PC-9 (cell line): ENCODE data around the gene PAK6. TPM values are rescaled to one million over a fixed set of nuclear protein-coding genes. Genes with fewer than 3 reads are reported as not detected.

Experiments
- BruUV-seq: library from RNA; stranded (reverse); fragments of 400-500 nt; replicated peaks from 2 replicates; lab custom pipeline; 2021; lab: Mats Ljungman, UMichigan
- CTCF ChIA-PET: fragments of 300-600 bp; sonication (Branson Sonifier 250); formaldehyde crosslinking; loops from one replicate; lab custom pipeline; 2022; ENCODE audit warnings: antibody characterized with exemption; lab: Charles Lee
- POLR2A ChIA-PET: fragments of 300-600 bp; sonication (Branson Sonifier 250); formaldehyde crosslinking; loops from one replicate; lab custom pipeline; 2022; ENCODE audit warnings: antibody characterized with exemption; ENCODE audit not compliant: unreplicated experiment; lab: Charles Lee
- DNase-seq, 2 experiments: peaks; one replicate each; pipeline versions ENCODE4 v3.0.0 to v3.0.0-alpha.2; 2015 to 2022; ENCODE audit warnings: mixed read lengths in 1 of 2
- H2AFZ ChIP-seq: fragments of 200-600 bp; sonication (generic); 2 replicates; pipeline ENCODE4 v1.8.1; 2017; ENCODE audit warnings: antibody characterized with exemption
- H3F3A ChIP-seq: fragments of 200-600 bp; sonication (generic); 2 replicates; pipeline ENCODE4 v1.8.1; 2017; ENCODE audit warnings: antibody characterized with exemption, mild to moderate bottlenecking, low read depth; ENCODE audit not compliant: insufficient read depth
- H3K27ac ChIP-seq: fragments of 200-600 bp; sonication (generic); 2 replicates; pipeline ENCODE4 v1.6.1; 2016; ENCODE audit warnings: mixed run types
- H3K27me3 ChIP-seq: fragments of 200-600 bp; sonication (generic); 2 replicates; pipeline ENCODE4 v1.6.1; 2016; ENCODE audit warnings: low read depth, mixed run types; ENCODE audit not compliant: insufficient read depth
- H3K36me3 ChIP-seq: fragments of 200-600 bp; sonication (generic); 2 replicates; pipeline ENCODE4 v1.6.1; 2016; ENCODE audit warnings: low read depth, mixed run types
- H3K4me1 ChIP-seq: fragments of 200-600 bp; sonication (generic); replicated peaks from 2 replicates; pipeline ENCODE4 v1.6.1; 2016; ENCODE audit warnings: mixed run types; ENCODE audit not compliant: insufficient read depth
- H3K4me2 ChIP-seq: fragments of 200-600 bp; sonication (generic); 2 replicates; pipeline ENCODE4 v1.6.1; 2017; ENCODE audit warnings: mixed run types
- H3K4me3 ChIP-seq: fragments of 200-600 bp; sonication (generic); 2 replicates; pipeline ENCODE4 v1.6.1; 2016; ENCODE audit warnings: mixed run types
- H3K79me2 ChIP-seq: fragments of 200-600 bp; sonication (generic); 2 replicates; pipeline ENCODE4 v1.6.1; 2017; ENCODE audit warnings: low read depth, mixed run types
- H3K9me2 ChIP-seq: fragments of 200-600 bp; sonication (generic); 2 replicates; pipeline ENCODE4 v1.8.1; 2017; ENCODE audit warnings: mild to moderate bottlenecking; ENCODE audit not compliant: insufficient read depth
- H3K9me3 ChIP-seq: fragments of 200-600 bp; sonication (generic); 2 replicates; pipeline ENCODE4 v1.8.1; 2016; ENCODE audit warnings: low read depth; ENCODE audit not compliant: insufficient read depth
- H4K20me1 ChIP-seq: fragments of 200-600 bp; sonication (generic); 2 replicates; pipeline ENCODE4 v1.8.1; 2017; ENCODE audit not compliant: insufficient read depth
- CTCF ChIP-seq: fragments of 200-600 bp; sonication (generic); conservative IDR thresholded peaks from 2 replicates; pipeline ENCODE4 v1.6.1; 2017; ENCODE audit warnings: mixed run types, antibody characterized with exemption, mild to moderate bottlenecking, moderate library complexity
- EZH2 ChIP-seq: fragments of 200-600 bp; sonication (generic); IDR thresholded peaks from 2 replicates; pipeline ENCODE4 v1.8.0; 2017; ENCODE audit warnings: antibody characterized with exemption, low read depth
- intact Hi-C: fragments of 100-400 bp; cut with micrococcal nuclease; formaldehyde crosslinking; loops from one replicate; pipeline ENCODE4 v1.10.0; 2022; ENCODE audit not compliant: unreplicated experiment
- total RNA-seq: library from RNA; stranded (reverse); gene quantifications from 2 replicates; pipeline ENCODE4 v1.2.3, GENCODE V29; 2021

The PAK6 gene
- total RNA-seq, 1 experiment from 2014 or later = 10.7 TPM

- Histone ChIP-seq H3K4me2 (peak overlapping the region; percentile 39; the same call in 1 of the 2 replicates), H3K9me2 (no peaks in the 10 kb centered on the region), H3F3A (peaks cover 11% of the 10 kb centered on the region; the same call in 1 of the 2 replicates), H3K36me3 (no peaks in the 10 kb centered on the region), H3K9me3 (no peaks in the 10 kb centered on the region), H3K27me3 (no peaks in the 10 kb centered on the region), H3K27ac (0 out of 2 replicates have a peak overlapping the region, but pooled peaks have one; percentile 49), H3K79me2 (no peaks in the 10 kb centered on the region), H4K20me1 (no peaks in the 10 kb centered on the region), H2AFZ (no peak overlapping the region), H3K4me1 (peaks cover 41% of the 10 kb centered on the region), H3K4me3 (no peak overlapping the region)
- DNase-seq = no peak
- intact Hi-C loops = no loop called here
- BruUV-seq = no TSS peak
- ChIA-PET CTCF (interaction anchor here (1.1 kb wide), 1 partner anchor 18 kb away, joined by 3 read pairs; no protein-coding TSS in a partner anchor), POLR2A (no interaction called here)
- TF ChIP-seq EZH2 = no peak
- TF ChIP-seq CTCF = no peak
These were observed 3.5 kb upstream of the PAK6 start for GRCh38 chr15:40235201-40235885.

- H3K4me2 ChIP-seq = peak overlapping the region; percentile 88
These were observed 485 bp downstream of the PAK6 start for GRCh38 chr15:40239404-40239692.

GRCh38 chr15:40239693-40240618 lies 1.1 kb downstream of the PAK6 start:
- TF ChIP-seq EZH2 (no peak), CTCF (no peak)
- ChIA-PET POLR2A (interaction anchor here (0.6 kb wide), 2 partner anchors 174 to 204 kb away, joined by 5 to 6 read pairs; no protein-coding TSS in a partner anchor), CTCF (interaction anchor here (0.6 to 2.3 kb wide), 4 partner anchors 22 to 34 kb away, joined by 5 to 28 read pairs (median 6); no protein-coding TSS in a partner anchor)
- Histone ChIP-seq H3K9me3 (no peaks in the 10 kb centered on the region), H3K4me3 (no peak overlapping the region), H3K79me2 (no peaks in the 10 kb centered on the region), H3K27me3 (no peaks in the 10 kb centered on the region), H3K36me3 (no peaks in the 10 kb centered on the region), H3K9me2 (no peaks in the 10 kb centered on the region), H3K4me2 (peak overlapping the region; percentile 88), H4K20me1 (no peaks in the 10 kb centered on the region), H3K4me1 (peaks cover 49% of the 10 kb centered on the region), H2AFZ (no peak overlapping the region), H3K27ac (no peak overlapping the region), H3F3A (peaks cover 13% of the 10 kb centered on the region)
- no TSS peak for BruUV-seq
- DNase-seq = no peak
- intact Hi-C loops = loop anchor here (2.0 kb wide), 1 partner anchor 27 kb away; no protein-coding TSS in a partner anchor

More at GRCh38 chr15:40239404-40239692, 485 bp downstream of the PAK6 start:
- Histone ChIP-seq H3F3A (peaks cover 11% of the 10 kb centered on the region; the same call in 1 of the 2 replicates), H3K9me3 (no peaks in the 10 kb centered on the region), H4K20me1 (no peaks in the 10 kb centered on the region), H3K4me1 (peaks cover 49% of the 10 kb centered on the region), H3K79me2 (no peaks in the 10 kb centered on the region), H3K4me3 (peak overlapping the region; percentile 48; the same call in 1 of the 2 replicates), H2AFZ (no peak overlapping the region), H3K27me3 (no peaks in the 10 kb centered on the region), H3K9me2 (no peaks in the 10 kb centered on the region), H3K36me3 (no peaks in the 10 kb centered on the region), H3K27ac (no peak overlapping the region)
- ChIA-PET POLR2A (interaction anchor here (0.5 to 0.6 kb wide), 4 partner anchors 14 to 204 kb away, joined by 3 to 6 read pairs (median 4); no protein-coding TSS in a partner anchor), CTCF (interaction anchor here (0.6 to 2.3 kb wide), 4 partner anchors 21 to 35 kb away, joined by 5 to 28 read pairs (median 6); no protein-coding TSS in a partner anchor)
- BruUV-seq = no TSS peak
- no peak for DNase-seq
- no peak for TF ChIP-seq EZH2
- intact Hi-C loops = loop anchor here (2.0 kb wide), 1 partner anchor 27 kb away; no protein-coding TSS in a partner anchor
